Chondrocyte (in vitro differentiated cells): ENCODE data around the gene ZFYVE1. TPM values are rescaled to one million over a fixed set of nuclear protein-coding genes. Genes with fewer than 3 reads are reported as not detected.

Source experiments
- DNase-seq: peaks from one replicate; pipeline ENCODE4 v3.0.0; 2021; ENCODE audit warnings: mixed read lengths, low spot score
- H3K27ac Mint-ChIP-seq: one replicate; pipeline ENCODE4 v1.8.0; 2021; ENCODE audit warnings: mild to moderate bottlenecking, moderate library complexity, mixed read lengths; ENCODE audit not compliant: unreplicated experiment
- H3K27me3 Mint-ChIP-seq: 2 replicates; pipeline ENCODE4 v1.8.0; 2021; ENCODE audit warnings: low read depth, mixed read lengths
- H3K36me3 Mint-ChIP-seq: 2 replicates; pipeline ENCODE4 v1.8.0; 2021; ENCODE audit warnings: low read depth, mixed read lengths
- H3K4me1 Mint-ChIP-seq: 2 replicates; pipeline ENCODE4 v1.8.0; 2021; ENCODE audit warnings: low read depth, mild to moderate bottlenecking, mixed read lengths
- H3K4me3 Mint-ChIP-seq: one replicate; pipeline ENCODE4 v1.8.0; 2021; ENCODE audit warnings: mild to moderate bottlenecking, moderate library complexity, mixed read lengths; ENCODE audit not compliant: unreplicated experiment
- H3K9me3 Mint-ChIP-seq: 2 replicates; pipeline ENCODE4 v1.8.0; 2021; ENCODE audit warnings: low read depth, mixed read lengths
- CTCF ChIP-seq: fragments of 200-600 bp; sonication (generic); IDR thresholded peaks from 2 replicates; pipeline ENCODE4 v1.5.0; 2021; ENCODE audit warnings: antibody characterized with exemption, mild to moderate bottlenecking, moderate library complexity
- total RNA-seq: library from RNA; stranded (reverse); gene quantifications from 3 replicates; pipeline ENCODE4 v1.2.1, GENCODE V29; 2021

Gene ZFYVE1
- total RNA-seq, 1 donor from 2014 or later, result 26.4 TPM

- H3K4me3 Mint-ChIP-seq, result no peak overlapping the region
- DNase-seq, result no peak
- H3K4me1 Mint-ChIP-seq, result no peaks in the 10 kb centered on the region
- TF ChIP-seq CTCF, result peak; percentile 42
- peaks cover 33% of the 10 kb centered on the region for H3K36me3 Mint-ChIP-seq
- H3K27me3 Mint-ChIP-seq, result no peaks in the 10 kb centered on the region
- H3K27ac Mint-ChIP-seq, result no peak overlapping the region
- H3K9me3 Mint-ChIP-seq, result no peaks in the 10 kb centered on the region
Observed at GRCh38 chr14:72975770-72976169, 51.1 kb downstream of the ZFYVE1 start.

GRCh38 chr14:72974661-72975060, 52.2 kb downstream of the ZFYVE1 start:
- H3K27ac Mint-ChIP-seq, result no peak overlapping the region
- no peaks in the 10 kb centered on the region for H3K27me3 Mint-ChIP-seq
- no peaks in the 10 kb centered on the region for H3K9me3 Mint-ChIP-seq
- no peak for DNase-seq
- H3K4me1 Mint-ChIP-seq, result no peaks in the 10 kb centered on the region
- no peak overlapping the region for H3K4me3 Mint-ChIP-seq
- peaks cover 35% of the 10 kb centered on the region for H3K36me3 Mint-ChIP-seq
- TF ChIP-seq CTCF, result no peak

- Mint-ChIP-seq H3K4me3 (no peak overlapping the region), H3K9me3 (no peaks in the 10 kb centered on the region), H3K36me3 (peaks cover 38% of the 10 kb centered on the region), H3K4me1 (no peaks in the 10 kb centered on the region), H3K27me3 (no peaks in the 10 kb centered on the region), H3K27ac (no peak overlapping the region)
- DNase-seq, result no peak
- TF ChIP-seq CTCF, result no peak
Observed at GRCh38 chr14:72970824-72971434, 56.0 kb downstream of the ZFYVE1 start.

GRCh38 chr14:72970058-72970630, 56.8 kb downstream of the ZFYVE1 start:
- no peak overlapping the region for H3K27ac Mint-ChIP-seq
- peaks cover 30% of the 10 kb centered on the region for H3K36me3 Mint-ChIP-seq
- no peaks in the 10 kb centered on the region for H3K27me3 Mint-ChIP-seq

GRCh38 chr14:72968316-72968715, 58.6 kb downstream of the ZFYVE1 start:
- H3K4me3 Mint-ChIP-seq, result no peak overlapping the region
- H3K36me3 Mint-ChIP-seq, result peaks cover 22% of the 10 kb centered on the region
- no peak for TF ChIP-seq CTCF
- H3K27me3 Mint-ChIP-seq, result no peaks in the 10 kb centered on the region
- no peaks in the 10 kb centered on the region for H3K9me3 Mint-ChIP-seq
- DNase-seq, result no peak
- H3K27ac Mint-ChIP-seq, result no peak overlapping the region
- H3K4me1 Mint-ChIP-seq, result no peaks in the 10 kb centered on the region

More at GRCh38 chr14:72970058-72970630, 56.8 kb downstream of the ZFYVE1 start:
- H3K4me1 Mint-ChIP-seq, result no peaks in the 10 kb centered on the region
- no peak for TF ChIP-seq CTCF
- H3K9me3 Mint-ChIP-seq, result no peaks in the 10 kb centered on the region
- DNase-seq, result no peak
- no peak overlapping the region for H3K4me3 Mint-ChIP-seq
